ENCODE measurements around the gene CRYL1. TPM values are rescaled to one million over a fixed set of nuclear protein-coding genes. Genes with fewer than 3 reads are reported as not detected.

The CRYL1 gene
- total and polyA plus RNA-seq, 2 of the 8 experiments (the other 6 are each of a cell fraction or from before 2014, with no cell fraction given), result 1.9 to 6.4 TPM

- TF ChIP-seq ATF2 (IDR thresholded peaks at IDR 0.05; ENCODE audit: low read length), result no peak
- no peak for TF ChIP-seq KDM1A (IDR thresholded peaks at IDR 0.05; ENCODE audit: borderline replicate concordance, low read length)
- no peak for TF ChIP-seq BRCA1 (IDR thresholded peaks at IDR 0.05; ENCODE audit: low read depth, low read length)
- TF ChIP-seq NRF1 (IDR thresholded peaks at IDR 0.05; ENCODE audit: low read depth, low read length), result no peak
- TF ChIP-seq CEBPB (IDR thresholded peaks at IDR 0.05; ENCODE audit: low read depth, low read length), result no peak
- no peak for TF ChIP-seq CTCF (IDR thresholded peaks at IDR 0.05; ENCODE audit: control extremely low read depth in 1 of 3, insufficient read depth in 1 of 3, low read depth in 1 of 3, low read length in 3 of 3)
- no peak for TF ChIP-seq RXRA (IDR thresholded peaks at IDR 0.05; ENCODE audit: insufficient read depth, low read depth, low read length)
- no peak for TF ChIP-seq BCL11A (IDR thresholded peaks at IDR 0.05; ENCODE audit: low read depth in 2 of 2, low read length in 2 of 2)
- TF ChIP-seq MAX (IDR thresholded peaks at IDR 0.05), result no peak
Measured at GRCh38 chr13:20431080-20431479, 94.6 kb downstream of the CRYL1 start (continued).
